NCI-H446 treated with DMSO at 0.1 percent for 48 hours (cell line): ENCODE results near the gene RPS13.
"Not testable (repeated sequence)": the region's sequence is repeated elsewhere in the genome, so short reads cannot be mapped to it uniquely, and the experiment has no call there.

Experiments
- DNase-seq: peaks from one replicate; lab custom pipeline; 2025; lab: John Stamatoyannopoulos, UW

Gene RPS13

GRCh38 chr11:17036666-17037658, 40.5 kb downstream of the RPS13 start:
- DNase-seq, result no peak

DNA sequence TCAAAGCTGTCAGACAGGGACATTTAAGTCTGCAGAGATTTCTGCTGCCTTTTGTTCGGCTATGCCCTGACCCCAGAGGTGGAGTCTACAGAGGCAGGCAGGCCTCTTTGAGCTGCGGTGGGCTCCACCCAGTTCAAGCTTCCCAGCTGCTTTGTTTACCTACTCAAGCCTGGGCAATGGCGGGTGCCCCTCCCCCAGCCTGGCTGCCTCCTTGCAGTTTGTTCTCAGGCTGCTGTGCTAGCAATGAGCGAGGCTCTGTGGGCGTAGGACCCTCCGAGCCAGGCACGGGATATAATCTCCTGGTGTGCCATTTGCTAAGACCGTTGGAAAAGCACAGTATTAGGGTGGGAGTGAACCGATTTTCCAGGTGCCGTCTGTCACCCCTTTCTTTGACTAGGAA, 43.4 kb downstream of the RPS13 start:
- DNase-seq, result not testable (repeated sequence)

GRCh38 chr11:17026487-17027082, 50.9 kb downstream of the RPS13 start:
- no peak for DNase-seq

DNA sequence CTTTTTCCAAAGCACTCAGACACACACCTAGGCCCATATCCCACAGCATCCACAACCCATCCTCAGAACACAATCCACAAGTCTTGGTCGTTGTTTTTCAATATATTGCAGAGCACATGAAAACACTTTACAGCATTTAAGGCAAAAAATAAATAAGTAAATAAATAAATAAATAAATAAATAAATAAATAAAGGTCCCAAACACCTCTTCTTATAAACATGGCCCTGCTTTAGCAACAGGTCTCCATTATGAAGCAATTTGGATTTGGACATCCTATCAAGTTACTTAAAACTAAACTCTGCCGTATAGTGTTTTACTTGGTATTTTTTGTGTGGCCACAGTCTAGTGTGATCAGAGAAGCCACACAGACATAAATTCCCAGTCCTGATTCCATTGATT, 52.5 kb downstream of the RPS13 start:
- DNase-seq, result no peak
